BJ (cell line): ENCODE results near the gene CATSPER3. TPM values are rescaled to one million over a fixed set of nuclear protein-coding genes. Genes with fewer than 3 reads are reported as not detected.

Experiments used
- CTCF ChIA-PET: fragments of 350-600 bp; formaldehyde crosslinking; extraction: SDS; loops from one replicate; lab custom pipeline; 2021; ENCODE audit warnings: antibody characterized with exemption, inconsistent platforms; lab: Yijun Ruan, JAX
- POLR2A ChIA-PET: fragments of 300-600 bp; sonication (Branson Sonifier 250); formaldehyde crosslinking; extraction: SDS; loops from one replicate; lab custom pipeline; 2021; ENCODE audit warnings: antibody characterized with exemption; lab: Charles Lee
- DNase-seq: peaks from one replicate; pipeline ENCODE4 v3.0.0-alpha.2; 2011; ENCODE audit warnings: low read depth
- H3K27me3 ChIP-seq: 2 replicates; pipeline ENCODE4 v1.6.0; 2011; ENCODE audit warnings: low read length; ENCODE audit not compliant: control insufficient read depth, insufficient read depth
- H3K36me3 ChIP-seq: 2 replicates; pipeline ENCODE4 v1.5.1; 2011; ENCODE audit warnings: low read length; ENCODE audit not compliant: control insufficient read depth, insufficient read depth
- H3K4me3 ChIP-seq: 2 replicates; pipeline ENCODE4 v1.5.1; 2011; ENCODE audit warnings: low read depth, mild to moderate bottlenecking, control low read depth, low read length
- CTCF ChIP-seq: IDR thresholded peaks from 2 replicates; pipeline ENCODE4 v1.5.1; 2011; ENCODE audit warnings: low read depth, mild to moderate bottlenecking, control low read depth, inconsistent platforms, low read length, moderate library complexity; ENCODE audit not compliant: insufficient read depth
- polyA plus RNA-seq: library from polyadenylated mRNA; depleted of rRNA; stranded (reverse); fragments of >200 nt; gene quantifications from 2 replicates; pipeline ENCODE4 v1.2.3, GENCODE V29; 2011

The CATSPER3 gene
- polyA plus RNA-seq, 1 experiment = 0.43 TPM

GRCh38 chr5:135040333-135041144 is 72.8 kb downstream of the CATSPER3 start:
- TF ChIP-seq CTCF = no peak
- Histone ChIP-seq H3K27me3 (peaks cover 44% of the 10 kb centered on the region), H3K36me3 (no peaks in the 10 kb centered on the region; the same call in 1 of the 2 replicates), H3K4me3 (no peak overlapping the region)
- DNase-seq = no peak
- CTCF ChIA-PET = no interaction called here
- POLR2A ChIA-PET = no interaction called here

- no peak for DNase-seq
- ChIA-PET POLR2A (no interaction called here), CTCF (no interaction called here)
- H3K36me3 ChIP-seq = no peaks in the 10 kb centered on the region; the same call in 1 of the 2 replicates
- peaks cover 44% of the 10 kb centered on the region for H3K27me3 ChIP-seq
- no peak for TF ChIP-seq CTCF
- H3K4me3 ChIP-seq = no peak overlapping the region
Measured at GRCh38 chr5:135041145-135041587, 73.5 kb downstream of the CATSPER3 start.

- Histone ChIP-seq H3K4me3 (no peak overlapping the region), H3K36me3 (no peaks in the 10 kb centered on the region), H3K27me3 (peaks cover 45% of the 10 kb centered on the region)
- TF ChIP-seq CTCF = no peak
- ChIA-PET POLR2A (no interaction called here), CTCF (no interaction called here)
- no peak for DNase-seq
Measured at GRCh38 chr5:135041726-135042125, 74.0 kb downstream of the CATSPER3 start.

GRCh38 chr5:135042595-135042994 is 74.9 kb downstream of the CATSPER3 start:
- Histone ChIP-seq H3K4me3 (no peak overlapping the region), H3K27me3 (peaks cover 40% of the 10 kb centered on the region), H3K36me3 (no peaks in the 10 kb centered on the region)
- no peak for DNase-seq
- TF ChIP-seq CTCF = no peak
- POLR2A ChIA-PET = interaction anchor here (0.7 to 1.0 kb wide), 2 partner anchors 12 to 20 kb away, joined by 3 read pairs; no protein-coding TSS in a partner anchor
- CTCF ChIA-PET = no interaction called here

- CTCF ChIA-PET = no interaction called here
- TF ChIP-seq CTCF = no peak
- no peak overlapping the region for H3K4me3 ChIP-seq
- peaks cover 27% of the 10 kb centered on the region for H3K27me3 ChIP-seq
- POLR2A ChIA-PET = no interaction called here
- H3K36me3 ChIP-seq = no peaks in the 10 kb centered on the region
- DNase-seq = no peak
Measured at GRCh38 chr5:135045488-135045887, 77.8 kb downstream of the CATSPER3 start.
